ENCODE results near the gene MAFF.

- TF ChIP-seq CTCF (IDR thresholded peaks at IDR 0.05; ENCODE audit: low read depth, low read length) (peak; percentile 44), EZH2phosphoT487 (IDR thresholded peaks at IDR 0.05; ENCODE audit: low read depth) (no peak)
Measured at GRCh38 chr22:38260761-38261681, 59.2 kb downstream of the MAFF start.

Measured in OCI-LY3 (cell line).